Coronary artery (tissue), 2 donors: ENCODE data around the gene BEAN1.

Experiments
- DNase-seq: peaks from one replicate; pipeline ENCODE4 v3.0.0-alpha.2; 2017; ENCODE audit warnings: low spot score
- H3K27ac ChIP-seq, 2 donors: fragments of 200-600 bp; sonication (generic); one replicate each; pipeline ENCODE4 v1.5.1; 2016 to 2019
- H3K4me3 ChIP-seq: fragments of 200-600 bp; sonication (generic); 2 replicates; pipeline ENCODE4 v1.5.1; 2016; ENCODE audit warnings: mild to moderate bottlenecking, moderate library complexity
- TF ChIP-seq, protein P1 (sequence below): fragments of 200-600 bp; sonication (generic); IDR thresholded peaks from one replicate; pipeline ENCODE4 v1.5.1; 2019; ENCODE audit warnings: antibody characterized with exemption

Gene BEAN1

DNA sequence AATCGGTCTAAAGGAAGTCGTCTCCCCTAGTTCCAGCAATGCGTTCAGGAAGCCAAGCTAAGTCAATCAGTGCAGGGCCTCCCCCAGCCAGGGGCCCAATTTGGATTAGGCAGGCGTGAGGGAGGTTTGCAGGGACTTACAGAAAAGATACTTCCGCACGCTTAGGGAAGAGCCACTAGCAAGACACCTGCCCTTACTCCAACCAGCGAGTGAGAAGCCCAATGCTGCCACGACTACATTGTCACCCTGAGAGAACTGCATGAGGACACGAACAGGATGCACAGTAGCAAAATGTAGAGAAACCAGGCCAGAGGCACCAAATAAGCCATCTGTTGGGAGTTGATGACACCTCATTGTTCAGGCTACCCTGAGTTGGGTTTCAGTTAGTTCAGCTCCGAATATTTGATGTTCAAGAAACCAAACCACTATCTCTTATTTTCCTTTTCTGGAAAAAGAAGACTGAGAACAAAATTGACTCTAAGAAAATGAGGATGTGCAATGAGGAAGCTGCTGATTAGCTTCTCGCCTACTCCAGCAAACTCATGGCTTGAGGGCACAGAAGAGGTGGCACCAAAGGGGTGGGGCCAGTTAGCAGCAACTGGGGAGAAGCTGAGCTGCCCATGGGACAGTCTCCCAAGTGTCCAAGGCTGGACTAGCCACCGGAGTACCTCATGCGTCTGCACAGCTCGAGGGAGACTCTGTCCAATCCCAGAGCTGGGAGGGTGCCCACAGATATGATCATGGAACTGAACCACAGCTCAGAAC is 93.5 kb downstream of the BEAN1 start:
- Histone ChIP-seq H3K27ac (peak overlapping the region; percentile 8 to 84), H3K4me3 (no peak overlapping the region)
- TF ChIP-seq, protein P1, sequence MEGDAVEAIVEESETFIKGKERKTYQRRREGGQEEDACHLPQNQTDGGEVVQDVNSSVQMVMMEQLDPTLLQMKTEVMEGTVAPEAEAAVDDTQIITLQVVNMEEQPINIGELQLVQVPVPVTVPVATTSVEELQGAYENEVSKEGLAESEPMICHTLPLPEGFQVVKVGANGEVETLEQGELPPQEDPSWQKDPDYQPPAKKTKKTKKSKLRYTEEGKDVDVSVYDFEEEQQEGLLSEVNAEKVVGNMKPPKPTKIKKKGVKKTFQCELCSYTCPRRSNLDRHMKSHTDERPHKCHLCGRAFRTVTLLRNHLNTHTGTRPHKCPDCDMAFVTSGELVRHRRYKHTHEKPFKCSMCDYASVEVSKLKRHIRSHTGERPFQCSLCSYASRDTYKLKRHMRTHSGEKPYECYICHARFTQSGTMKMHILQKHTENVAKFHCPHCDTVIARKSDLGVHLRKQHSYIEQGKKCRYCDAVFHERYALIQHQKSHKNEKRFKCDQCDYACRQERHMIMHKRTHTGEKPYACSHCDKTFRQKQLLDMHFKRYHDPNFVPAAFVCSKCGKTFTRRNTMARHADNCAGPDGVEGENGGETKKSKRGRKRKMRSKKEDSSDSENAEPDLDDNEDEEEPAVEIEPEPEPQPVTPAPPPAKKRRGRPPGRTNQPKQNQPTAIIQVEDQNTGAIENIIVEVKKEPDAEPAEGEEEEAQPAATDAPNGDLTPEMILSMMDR, result no peak
- DNase-seq, result no peak

GRCh38 chr16:66521252-66521713 is 94.2 kb downstream of the BEAN1 start:
- DNase-seq, result no peak
- Histone ChIP-seq H3K4me3 (no peak overlapping the region), H3K27ac (peak overlapping the region; percentile 19 to 84)
- TF ChIP-seq, protein P1, result no peak

- TF ChIP-seq, protein P1, result no peak
- no peak for DNase-seq
- Histone ChIP-seq H3K4me3 (no peak overlapping the region), H3K27ac (peak overlapping the region; percentile 19 to 84)
Observed at GRCh38 chr16:66521951-66522771, 95.1 kb downstream of the BEAN1 start.

DNA sequence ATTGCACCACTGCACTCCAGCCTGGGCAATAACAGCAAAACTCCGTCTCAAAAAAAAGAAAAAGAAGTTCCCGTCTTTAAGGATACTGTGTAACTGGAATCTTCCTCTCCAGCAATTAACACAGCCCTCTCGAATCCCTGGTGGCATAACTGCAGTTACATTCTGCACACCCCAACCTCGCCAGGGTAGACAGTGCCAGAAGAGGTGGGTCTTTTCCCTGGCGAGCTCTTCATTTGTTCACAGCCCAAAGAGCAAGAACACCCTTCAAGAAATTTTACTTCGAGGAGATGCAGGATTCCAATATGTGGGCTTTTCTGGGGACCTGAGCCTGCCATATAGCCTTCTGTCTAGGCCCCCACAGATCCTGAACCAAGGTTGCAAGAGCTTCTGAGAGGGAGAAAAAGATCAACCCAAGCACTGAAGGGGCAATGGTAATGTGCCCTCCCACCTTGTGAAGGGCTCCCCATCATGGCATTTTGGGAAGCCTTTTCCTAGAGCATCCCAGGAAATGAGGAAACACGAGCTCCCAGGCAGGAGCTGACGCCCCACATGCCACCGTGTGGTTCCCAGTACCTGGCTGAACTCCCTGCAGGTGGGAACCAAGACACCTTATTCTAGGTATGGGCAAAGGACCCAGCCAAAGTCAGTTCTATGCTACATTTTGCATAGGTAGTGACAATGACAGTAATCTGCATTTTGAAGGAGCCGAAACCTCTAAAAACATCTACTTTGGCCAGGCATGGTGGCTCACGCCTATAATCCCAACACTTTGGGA is 95.9 kb downstream of the BEAN1 start:
- no peak overlapping the region for H3K4me3 ChIP-seq
- TF ChIP-seq, protein P1, result no peak
- peak overlapping the region; percentile 20 to 84 for H3K27ac ChIP-seq
- DNase-seq, result no peak

DNA sequence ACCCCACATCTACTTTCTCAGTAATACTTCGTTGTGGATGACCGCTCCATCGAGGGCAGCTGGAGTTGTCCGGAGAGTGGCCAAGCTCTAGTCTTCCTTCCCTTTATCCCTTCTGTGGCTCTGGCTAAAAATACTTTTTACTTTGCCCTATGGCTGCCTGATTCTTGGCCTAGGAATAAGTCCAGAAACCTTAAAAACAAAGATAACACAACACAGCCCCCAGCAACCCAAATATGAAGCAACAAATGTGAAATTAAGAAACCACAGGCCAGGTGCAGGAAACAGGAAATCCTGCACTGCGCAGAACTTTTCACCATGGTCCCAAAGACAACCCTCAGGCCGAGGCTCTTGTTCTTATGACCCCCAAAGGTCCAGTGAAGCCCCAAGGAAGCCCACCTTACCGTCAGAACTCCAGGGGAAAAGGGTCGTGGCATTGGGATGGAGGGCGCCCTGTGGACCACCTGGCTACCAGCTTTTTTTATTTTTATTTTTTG is 96.8 kb downstream of the BEAN1 start:
- TF ChIP-seq, protein P1, result no peak
- no peak for DNase-seq
- peak overlapping the region in 1 of 2 donors; percentile 51 for H3K27ac ChIP-seq
- no peak overlapping the region for H3K4me3 ChIP-seq

DNA sequence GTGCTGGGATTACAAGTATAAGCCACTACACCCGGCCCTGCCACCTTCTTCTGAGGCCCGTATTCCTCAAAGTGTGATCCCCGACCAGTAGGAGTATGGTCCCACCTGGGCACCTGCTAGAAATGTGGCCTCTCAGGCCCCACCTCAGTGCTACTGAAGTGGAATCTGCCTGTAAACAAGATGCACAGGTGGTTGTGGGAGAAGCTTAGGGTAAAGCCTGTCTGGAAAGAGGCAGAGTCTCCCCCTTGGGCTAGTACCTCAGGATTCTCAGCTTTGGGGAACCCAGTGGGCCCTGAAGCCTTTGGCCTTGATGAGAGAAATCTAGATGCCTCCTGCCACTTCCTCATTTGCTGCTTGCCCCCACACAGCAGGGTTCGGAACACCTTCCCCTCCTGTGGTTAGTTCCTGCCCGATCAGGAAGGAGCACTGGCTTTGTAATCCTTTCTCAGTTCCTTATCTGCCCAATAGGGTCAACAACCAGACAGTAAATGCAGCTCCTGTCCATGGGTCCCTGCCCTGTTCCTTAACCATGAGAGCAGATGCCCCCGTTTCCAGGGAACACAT is 97.6 kb downstream of the BEAN1 start:
- TF ChIP-seq, protein P1, result no peak
- Histone ChIP-seq H3K27ac (peak overlapping the region in 1 of 2 donors; percentile 56), H3K4me3 (no peak overlapping the region)
- DNase-seq, result no peak
